OCI-LY1 (cell line): Measurements from ENCODE around the gene KCNMA1.

Experiments
- H2AFZ ChIP-seq: fragments of 200-600 bp; sonication (generic), shearing (Covaris generic); 2 replicates; pipeline ENCODE4 v1.6.0; 2014; ENCODE audit warnings: antibody characterized with exemption, mild to moderate bottlenecking, low read length
- H3F3A ChIP-seq: fragments of 200-600 bp; sonication (generic), shearing (Covaris generic); 2 replicates; pipeline ENCODE4 v1.6.0; 2014; ENCODE audit warnings: mild to moderate bottlenecking, antibody characterized with exemption, low read length, moderate library complexity; ENCODE audit not compliant: insufficient read depth
- H3K27ac ChIP-seq: fragments of 200-600 bp; sonication (generic); 2 replicates; pipeline ENCODE4 v1.5.1; 2014; ENCODE audit warnings: low read length, mixed run types, mild to moderate bottlenecking, low read depth; ENCODE audit not compliant: poor library complexity, severe bottlenecking
- H3K27me3 ChIP-seq: fragments of 200-600 bp; sonication (generic); 2 replicates; pipeline ENCODE4 v1.6.0; 2014; ENCODE audit warnings: antibody characterized with exemption, mild to moderate bottlenecking, low read length, moderate library complexity; ENCODE audit not compliant: insufficient read depth
- H3K36me3 ChIP-seq: fragments of 200-600 bp; sonication (generic); 2 replicates; pipeline ENCODE4 v1.6.1; 2014; ENCODE audit warnings: mild to moderate bottlenecking, antibody characterized with exemption, low read length, moderate library complexity, mixed read lengths; ENCODE audit not compliant: insufficient read depth
- H3K4me1 ChIP-seq: fragments of 200-600 bp; sonication (generic); 2 replicates; pipeline ENCODE4 v1.5.1; 2014; ENCODE audit warnings: mild to moderate bottlenecking, low read length, moderate library complexity; ENCODE audit not compliant: insufficient read depth, severe bottlenecking
- H3K4me2 ChIP-seq: fragments of 200-600 bp; sonication (generic), shearing (Covaris generic); 2 replicates; pipeline ENCODE4 v1.6.1; 2014; ENCODE audit warnings: low read length
- H3K4me3 ChIP-seq: fragments of 200-600 bp; sonication (generic); 2 replicates; pipeline ENCODE4 v1.5.1; 2014; ENCODE audit warnings: low read length, low read depth, mild to moderate bottlenecking, mixed read lengths; ENCODE audit not compliant: poor library complexity, severe bottlenecking
- H3K79me2 ChIP-seq: fragments of 200-600 bp; shearing (Covaris generic); 2 replicates; pipeline ENCODE4 v1.6.1; 2016; ENCODE audit warnings: mixed run types, low read length, mixed read lengths; ENCODE audit not compliant: insufficient read depth
- H3K9ac ChIP-seq: fragments of 200-600 bp; sonication (generic), shearing (Covaris generic); 2 replicates; pipeline ENCODE4 v1.6.1; 2014; ENCODE audit warnings: mild to moderate bottlenecking, low read length, mixed read lengths
- H3K9me2 ChIP-seq: fragments of 200-600 bp; sonication (generic), shearing (Covaris generic); 2 replicates; pipeline ENCODE4 v1.6.1; 2014; ENCODE audit warnings: low read depth, mild to moderate bottlenecking, low read length, mixed read lengths
- H3K9me3 ChIP-seq: fragments of 200-600 bp; shearing (Covaris generic); 2 replicates; pipeline ENCODE4 v1.6.1; 2014; ENCODE audit warnings: low read length, mixed read lengths
- H4K20me1 ChIP-seq: fragments of 200-600 bp; sonication (generic), shearing (Covaris generic); 2 replicates; pipeline ENCODE4 v1.6.0; 2016; ENCODE audit warnings: mild to moderate bottlenecking, low read length; ENCODE audit not compliant: insufficient read depth
- EZH2 ChIP-seq: fragments of 200-600 bp; sonication (generic), shearing (Covaris generic); IDR thresholded peaks from 2 replicates; pipeline ENCODE4 v1.8.0; 2017; ENCODE audit warnings: borderline replicate concordance, mixed run types, mild to moderate bottlenecking, antibody characterized with exemption, low read length, moderate library complexity, mixed read lengths
- TF ChIP-seq, protein P1 (sequence below): fragments of 200-600 bp; sonication (generic), shearing (Covaris generic); IDR thresholded peaks from 2 replicates; pipeline ENCODE4 v1.5.1; 2017; ENCODE audit warnings: mild to moderate bottlenecking, antibody characterized with exemption, low read length, moderate library complexity, mixed read lengths

The KCNMA1 gene

GRCh38 chr10:77537720-77538373 is 99.8 kb downstream of the KCNMA1 start:
- Histone ChIP-seq H3K9me2 (no peaks in the 10 kb centered on the region), H3F3A (no peaks in the 10 kb centered on the region), H3K4me3 (no peak overlapping the region), H3K9me3 (no peaks in the 10 kb centered on the region), H3K27ac (no peak overlapping the region), H3K4me2 (no peak overlapping the region), H3K9ac (no peak overlapping the region), H3K27me3 (no peaks in the 10 kb centered on the region), H3K36me3 (no peaks in the 10 kb centered on the region), H3K4me1 (no peaks in the 10 kb centered on the region), H2AFZ (no peak overlapping the region), H4K20me1 (no peaks in the 10 kb centered on the region), H3K79me2 (no peaks in the 10 kb centered on the region)
- TF ChIP-seq, protein P1, sequence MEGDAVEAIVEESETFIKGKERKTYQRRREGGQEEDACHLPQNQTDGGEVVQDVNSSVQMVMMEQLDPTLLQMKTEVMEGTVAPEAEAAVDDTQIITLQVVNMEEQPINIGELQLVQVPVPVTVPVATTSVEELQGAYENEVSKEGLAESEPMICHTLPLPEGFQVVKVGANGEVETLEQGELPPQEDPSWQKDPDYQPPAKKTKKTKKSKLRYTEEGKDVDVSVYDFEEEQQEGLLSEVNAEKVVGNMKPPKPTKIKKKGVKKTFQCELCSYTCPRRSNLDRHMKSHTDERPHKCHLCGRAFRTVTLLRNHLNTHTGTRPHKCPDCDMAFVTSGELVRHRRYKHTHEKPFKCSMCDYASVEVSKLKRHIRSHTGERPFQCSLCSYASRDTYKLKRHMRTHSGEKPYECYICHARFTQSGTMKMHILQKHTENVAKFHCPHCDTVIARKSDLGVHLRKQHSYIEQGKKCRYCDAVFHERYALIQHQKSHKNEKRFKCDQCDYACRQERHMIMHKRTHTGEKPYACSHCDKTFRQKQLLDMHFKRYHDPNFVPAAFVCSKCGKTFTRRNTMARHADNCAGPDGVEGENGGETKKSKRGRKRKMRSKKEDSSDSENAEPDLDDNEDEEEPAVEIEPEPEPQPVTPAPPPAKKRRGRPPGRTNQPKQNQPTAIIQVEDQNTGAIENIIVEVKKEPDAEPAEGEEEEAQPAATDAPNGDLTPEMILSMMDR = no peak
- no peak for TF ChIP-seq EZH2

DNA sequence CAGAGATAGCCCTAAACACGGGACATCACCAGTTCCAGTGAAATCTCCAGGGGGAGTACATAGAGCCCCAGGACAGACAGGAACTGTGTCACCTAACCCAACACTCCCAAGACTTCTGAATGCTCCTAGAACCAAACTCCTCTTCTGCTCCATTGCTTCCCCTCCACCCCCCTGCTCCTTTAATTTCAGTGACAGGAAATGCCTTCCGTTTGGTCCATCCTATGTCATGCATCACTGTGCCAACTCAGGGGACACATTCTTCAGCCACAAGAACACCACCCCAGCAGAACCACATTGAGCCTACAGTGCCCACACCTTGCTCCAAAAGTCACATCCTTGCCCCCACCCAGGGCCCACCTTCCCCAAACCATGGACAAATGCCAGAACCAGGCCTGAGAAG is 100.5 kb downstream of the KCNMA1 start:
- H3K9ac ChIP-seq = no peak overlapping the region
- no peaks in the 10 kb centered on the region for H3K36me3 ChIP-seq
- H2AFZ ChIP-seq = no peak overlapping the region
- no peaks in the 10 kb centered on the region for H3K4me1 ChIP-seq
- H3K79me2 ChIP-seq = no peaks in the 10 kb centered on the region
- TF ChIP-seq EZH2 = no peak
- TF ChIP-seq, protein P1 = no peak
- H3K27ac ChIP-seq = no peak overlapping the region
- H3K9me2 ChIP-seq = no peaks in the 10 kb centered on the region
- no peak overlapping the region for H3K4me3 ChIP-seq
- H4K20me1 ChIP-seq = no peaks in the 10 kb centered on the region
- no peak overlapping the region for H3K4me2 ChIP-seq
- H3K9me3 ChIP-seq = no peaks in the 10 kb centered on the region
- no peaks in the 10 kb centered on the region for H3K27me3 ChIP-seq
- no peaks in the 10 kb centered on the region for H3F3A ChIP-seq

GRCh38 chr10:77533887-77534278 is 103.7 kb downstream of the KCNMA1 start:
- no peaks in the 10 kb centered on the region for H3K9me3 ChIP-seq
- no peaks in the 10 kb centered on the region for H3K79me2 ChIP-seq
- H3K4me2 ChIP-seq = no peak overlapping the region
- no peak overlapping the region for H3K27ac ChIP-seq
- no peaks in the 10 kb centered on the region for H4K20me1 ChIP-seq
- H3K9ac ChIP-seq = no peak overlapping the region
- no peaks in the 10 kb centered on the region for H3K4me1 ChIP-seq
- H3F3A ChIP-seq = no peaks in the 10 kb centered on the region
- H2AFZ ChIP-seq = no peak overlapping the region
- no peaks in the 10 kb centered on the region for H3K27me3 ChIP-seq
- H3K9me2 ChIP-seq = no peaks in the 10 kb centered on the region
- no peak overlapping the region for H3K4me3 ChIP-seq
- TF ChIP-seq, protein P1 = no peak
- TF ChIP-seq EZH2 = no peak
- no peaks in the 10 kb centered on the region for H3K36me3 ChIP-seq
